OCI-LY3 (cell line): ENCODE data around the gene KAZN.

Experiments
- H2AFZ ChIP-seq: fragments of 200-600, 300-600 bp; shearing (Covaris generic); 2 replicates; pipeline ENCODE4 v1.6.0; 2014; ENCODE audit warnings: antibody characterized with exemption, low read depth, low read length
- H3K27ac ChIP-seq: fragments of 200-600, 300-600 bp; sonication (generic); 2 replicates; pipeline ENCODE4 v1.5.1; 2014; ENCODE audit warnings: mild to moderate bottlenecking, low read length, moderate library complexity, mixed read lengths
- H3K27me3 ChIP-seq: fragments of 200-600, 300-600 bp; sonication (generic); 2 replicates; pipeline ENCODE4 v1.6.1; 2014; ENCODE audit warnings: low read depth, low read length, mixed read lengths
- H3K36me3 ChIP-seq: fragments of 200-600, 300-600 bp; sonication (generic); replicated peaks from 2 replicates; pipeline ENCODE3; 2014; ENCODE audit warnings: low read depth, low read length, mixed read lengths
- H3K4me1 ChIP-seq: fragments of 300-600, 200-600 bp; sonication (generic); 2 replicates; pipeline ENCODE4 v1.6.1; 2014; ENCODE audit warnings: low read length, mixed read lengths
- H3K4me2 ChIP-seq: fragments of 200-600, 300-600 bp; sonication (generic); 2 replicates; pipeline ENCODE4 v1.6.1; 2014; ENCODE audit warnings: low read length, mixed read lengths
- H3K4me3 ChIP-seq: fragments of 300-600, 200-600 bp; sonication (generic); 2 replicates; pipeline ENCODE4 v1.5.1; 2014; ENCODE audit warnings: antibody characterized with exemption, mild to moderate bottlenecking, low read length, moderate library complexity
- H3K79me2 ChIP-seq: fragments of 300-600, 200-600 bp; shearing (Covaris generic); 2 replicates; pipeline ENCODE4 v1.6.1; 2014; ENCODE audit warnings: mild to moderate bottlenecking, low read length, mixed read lengths
- H3K9ac ChIP-seq: fragments of 300-600, 200-600 bp; shearing (Covaris generic); 2 replicates; pipeline ENCODE4 v1.6.0; 2014; ENCODE audit warnings: mild to moderate bottlenecking, low read length, moderate library complexity
- H3K9me3 ChIP-seq: fragments of 200-600, 300-600 bp; shearing (Covaris generic); 2 replicates; pipeline ENCODE4 v1.6.1; 2014; ENCODE audit warnings: low read length, mixed read lengths; ENCODE audit not compliant: insufficient read depth
- H4K20me1 ChIP-seq: fragments of 200-600, 300-600 bp; sonication (generic); 2 replicates; pipeline ENCODE4 v1.6.1; 2016; ENCODE audit warnings: low read length, mixed read lengths; ENCODE audit not compliant: insufficient read depth
- CTCF ChIP-seq: fragments of 200-600, 300-600 bp; sonication (generic); IDR thresholded peaks from 2 replicates; pipeline ENCODE4 v1.5.1; 2014; ENCODE audit warnings: antibody characterized with exemption, low read length, low read depth
- EZH2phosphoT487 ChIP-seq: fragments of 200-600 bp; shearing (Covaris generic); IDR thresholded peaks from 2 replicates; pipeline ENCODE4 v1.6.1; 2018; ENCODE audit warnings: antibody characterized with exemption, mixed run types, low read depth

The KAZN gene

GRCh38 chr1:14626869-14627607 is 28.6 kb downstream of the KAZN start:
- Histone ChIP-seq H3K9me3 (no peaks in the 10 kb centered on the region), H3K4me1 (no peaks in the 10 kb centered on the region), H2AFZ (no peak overlapping the region), H3K4me3 (no peak overlapping the region), H3K36me3 (no peaks in the 10 kb centered on the region), H4K20me1 (no peaks in the 10 kb centered on the region), H3K9ac (no peak overlapping the region), H3K4me2 (no peak overlapping the region), H3K79me2 (no peaks in the 10 kb centered on the region), H3K27ac (no peak overlapping the region), H3K27me3 (no peaks in the 10 kb centered on the region)
- TF ChIP-seq EZH2phosphoT487 (no peak), CTCF (no peak)

GRCh38 chr1:14627608-14628489 is 29.4 kb downstream of the KAZN start:
- Histone ChIP-seq H3K79me2 (no peaks in the 10 kb centered on the region), H3K9me3 (no peaks in the 10 kb centered on the region), H3K4me3 (no peak overlapping the region), H3K36me3 (no peaks in the 10 kb centered on the region), H3K27me3 (no peaks in the 10 kb centered on the region), H3K4me1 (no peaks in the 10 kb centered on the region), H3K27ac (no peak overlapping the region), H3K4me2 (no peak overlapping the region), H3K9ac (no peak overlapping the region), H4K20me1 (no peaks in the 10 kb centered on the region), H2AFZ (no peak overlapping the region)
- TF ChIP-seq CTCF (no peak), EZH2phosphoT487 (no peak)

- Histone ChIP-seq H3K27me3 (no peaks in the 10 kb centered on the region), H4K20me1 (no peaks in the 10 kb centered on the region), H3K9me3 (no peaks in the 10 kb centered on the region), H3K4me2 (no peak overlapping the region), H2AFZ (no peak overlapping the region), H3K36me3 (no peaks in the 10 kb centered on the region), H3K4me3 (no peak overlapping the region), H3K9ac (no peak overlapping the region), H3K4me1 (no peaks in the 10 kb centered on the region), H3K27ac (no peak overlapping the region), H3K79me2 (no peaks in the 10 kb centered on the region)
- TF ChIP-seq EZH2phosphoT487, result no peak
- TF ChIP-seq CTCF, result no peak
Measured at GRCh38 chr1:14629363-14630014, 31.0 kb downstream of the KAZN start.

- no peak for TF ChIP-seq EZH2phosphoT487
- no peak for TF ChIP-seq CTCF
- Histone ChIP-seq H3K9ac (no peak overlapping the region), H3K4me1 (no peaks in the 10 kb centered on the region), H4K20me1 (no peaks in the 10 kb centered on the region), H3K27me3 (no peaks in the 10 kb centered on the region), H3K4me2 (no peak overlapping the region), H3K36me3 (no peaks in the 10 kb centered on the region), H2AFZ (no peak overlapping the region), H3K9me3 (no peaks in the 10 kb centered on the region), H3K79me2 (no peaks in the 10 kb centered on the region), H3K27ac (no peak overlapping the region), H3K4me3 (no peak overlapping the region)
Measured at GRCh38 chr1:14630986-14631385, 32.5 kb downstream of the KAZN start.
